Measurements from ENCODE around the gene PPP6R2. TPM values are rescaled to one million over a fixed set of nuclear protein-coding genes. Genes with fewer than 3 reads are reported as not detected.

PPP6R2 gene
- total RNA-seq, 3 donors from 2014 or later (not counting 1 experiment from before 2014, with no cell fraction given) = 76.0 to 103 (median 78.1) TPM

DNA sequence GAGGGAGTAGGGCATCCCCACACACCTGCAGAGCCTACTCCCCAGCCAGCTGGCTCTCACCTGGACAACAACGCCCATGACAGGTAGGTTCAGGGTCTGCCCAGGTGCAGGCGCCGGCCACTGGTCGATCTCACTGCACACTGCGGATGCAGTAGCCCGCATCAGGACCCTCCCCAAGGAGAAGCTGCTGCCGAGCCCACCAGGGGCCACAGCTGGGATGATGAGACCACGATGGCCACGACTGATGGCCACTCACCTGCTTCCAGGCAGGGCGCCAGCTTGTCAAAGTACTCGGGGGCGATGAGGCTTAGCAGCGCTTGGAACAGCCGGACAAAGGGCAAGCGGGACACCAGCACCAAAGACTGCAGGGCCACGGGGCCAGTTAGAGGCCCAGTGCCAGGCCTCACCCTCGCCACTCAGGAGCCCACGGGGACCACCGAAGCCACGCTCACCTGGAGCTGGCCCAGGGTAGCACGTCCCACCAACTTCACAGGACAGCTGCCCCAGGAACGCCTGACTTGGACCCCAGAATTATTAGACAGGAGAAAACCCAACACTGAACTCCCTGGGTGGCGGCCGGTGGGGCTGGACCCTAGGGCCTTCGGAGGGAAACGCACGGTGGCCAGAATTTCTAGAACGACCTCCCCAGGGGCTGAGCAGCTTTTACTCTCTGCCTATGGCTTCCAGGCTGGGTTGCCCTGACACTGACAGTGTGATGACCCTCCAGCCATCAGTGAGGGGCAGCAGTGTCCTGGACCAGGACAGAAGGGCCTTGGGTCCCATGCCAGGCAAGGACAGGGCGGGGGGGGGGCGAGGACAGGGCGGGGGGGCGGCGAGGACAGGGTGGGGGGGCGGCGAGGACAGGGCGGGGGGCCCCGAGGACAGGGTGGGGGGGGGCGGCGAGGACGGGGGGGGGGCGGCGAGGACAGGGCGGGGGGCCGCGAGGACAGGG lies 26.7 kb upstream of the PPP6R2 start:
- Histone ChIP-seq H3K4me3 (ENCODE audit: low read length) (no peak overlapping the region), H3K27me3 (ENCODE audit: control insufficient read depth, insufficient read depth, low read length) (no peaks in the 10 kb centered on the region), H3K4me1 (ENCODE audit: control insufficient read depth, insufficient read depth, low read length) (peaks cover 28% of the 10 kb centered on the region), H3K9me3 (ENCODE audit: control insufficient read depth, insufficient read depth, low read length) (no peaks in the 10 kb centered on the region), H3K27ac (ENCODE audit: low read length) (no peak overlapping the region), H3K36me3 (ENCODE audit: control insufficient read depth, insufficient read depth, low read length) (no peaks in the 10 kb centered on the region)
- intact Hi-C loops (cut with micrococcal nuclease) = no loop called here
- Mint-ChIP-seq H3K9me3 (no peaks in the 10 kb centered on the region), H3K4me1 (peaks cover 13 to 18% of the 10 kb centered on the region in 2 donors), H3K27me3 (ENCODE audit: low read depth in 2 of 2) (no peaks in the 10 kb centered on the region), H3K36me3 (no peaks in the 10 kb centered on the region), H3K27ac (no peak overlapping the region), H3K4me3 (no peak overlapping the region)
- 93% methylated on average over 28 of the region's 45 CpGs for WGBS (ENCODE audit: insufficient coverage)
- TF ChIP-seq, protein P1, sequence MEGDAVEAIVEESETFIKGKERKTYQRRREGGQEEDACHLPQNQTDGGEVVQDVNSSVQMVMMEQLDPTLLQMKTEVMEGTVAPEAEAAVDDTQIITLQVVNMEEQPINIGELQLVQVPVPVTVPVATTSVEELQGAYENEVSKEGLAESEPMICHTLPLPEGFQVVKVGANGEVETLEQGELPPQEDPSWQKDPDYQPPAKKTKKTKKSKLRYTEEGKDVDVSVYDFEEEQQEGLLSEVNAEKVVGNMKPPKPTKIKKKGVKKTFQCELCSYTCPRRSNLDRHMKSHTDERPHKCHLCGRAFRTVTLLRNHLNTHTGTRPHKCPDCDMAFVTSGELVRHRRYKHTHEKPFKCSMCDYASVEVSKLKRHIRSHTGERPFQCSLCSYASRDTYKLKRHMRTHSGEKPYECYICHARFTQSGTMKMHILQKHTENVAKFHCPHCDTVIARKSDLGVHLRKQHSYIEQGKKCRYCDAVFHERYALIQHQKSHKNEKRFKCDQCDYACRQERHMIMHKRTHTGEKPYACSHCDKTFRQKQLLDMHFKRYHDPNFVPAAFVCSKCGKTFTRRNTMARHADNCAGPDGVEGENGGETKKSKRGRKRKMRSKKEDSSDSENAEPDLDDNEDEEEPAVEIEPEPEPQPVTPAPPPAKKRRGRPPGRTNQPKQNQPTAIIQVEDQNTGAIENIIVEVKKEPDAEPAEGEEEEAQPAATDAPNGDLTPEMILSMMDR (IDR thresholded peaks at IDR 0.05) = no peak
- DNase-seq (no peak), ATAC-seq (no peak)

DNA sequence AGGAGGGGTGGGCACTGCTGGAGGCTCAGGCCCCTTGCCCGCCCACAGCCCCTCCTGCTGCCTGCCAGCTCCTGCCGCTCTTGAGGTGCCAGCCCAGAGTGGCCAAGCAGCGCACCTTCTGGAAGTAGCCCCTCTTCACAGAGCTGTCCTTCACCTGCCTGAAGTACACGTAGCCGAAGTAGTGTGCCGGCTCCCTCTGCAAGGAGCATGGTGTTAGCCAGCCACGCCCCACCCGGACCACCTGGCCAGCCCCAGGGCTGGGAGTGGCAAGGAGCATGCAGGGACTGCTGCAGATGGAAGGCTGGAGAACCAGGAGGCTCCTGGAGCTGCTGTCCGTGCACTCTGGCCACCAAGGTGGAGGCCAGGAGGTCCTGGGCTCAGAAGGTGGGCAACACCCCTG lies 25.9 kb upstream of the PPP6R2 start:
- Mint-ChIP-seq H3K4me3 (no peak overlapping the region), H3K36me3 (no peaks in the 10 kb centered on the region), H3K27ac (no peak overlapping the region), H3K4me1 (peaks cover 13 to 18% of the 10 kb centered on the region in 2 donors), H3K9me3 (no peaks in the 10 kb centered on the region), H3K27me3 (ENCODE audit: low read depth in 2 of 2) (no peaks in the 10 kb centered on the region)
- no peak overlapping the region for H3K27ac ChIP-seq (ENCODE audit: low read length)
- no peaks in the 10 kb centered on the region for H3K36me3 ChIP-seq (ENCODE audit: control insufficient read depth, insufficient read depth, low read length)
- 95% methylated on average over 9 of the region's 9 CpGs for WGBS (ENCODE audit: insufficient coverage)
- no peak for ATAC-seq
- intact Hi-C loops (cut with micrococcal nuclease) = no loop called here
- H3K27me3 ChIP-seq (ENCODE audit: control insufficient read depth, insufficient read depth, low read length) = no peaks in the 10 kb centered on the region
- no peak for DNase-seq
- TF ChIP-seq, protein P1 (IDR thresholded peaks at IDR 0.05) = no peak
- no peak overlapping the region for H3K4me3 ChIP-seq (ENCODE audit: low read length)
- H3K9me3 ChIP-seq (ENCODE audit: control insufficient read depth, insufficient read depth, low read length) = no peaks in the 10 kb centered on the region
- peaks cover 28% of the 10 kb centered on the region for H3K4me1 ChIP-seq (ENCODE audit: control insufficient read depth, insufficient read depth, low read length)

DNA sequence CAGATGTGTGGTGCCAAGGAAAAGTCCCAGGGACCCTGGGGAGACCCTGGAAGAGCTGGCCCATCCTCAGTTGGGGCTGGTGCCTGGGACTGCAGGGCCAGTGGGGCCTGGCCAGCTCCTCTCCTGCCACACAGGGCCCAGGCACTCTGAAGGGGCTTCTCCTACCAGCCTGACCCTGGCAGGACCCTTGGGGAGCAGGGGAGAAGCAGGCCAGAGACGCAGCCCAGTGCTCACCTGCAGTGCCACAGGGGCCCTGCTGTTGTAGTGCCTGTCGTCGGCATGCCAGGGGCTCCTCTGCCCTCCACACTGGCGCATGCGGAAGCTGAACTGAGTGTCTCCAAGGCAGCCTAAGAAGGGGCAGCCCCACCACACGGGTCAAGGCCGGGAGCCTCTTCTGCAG lies 25.5 kb upstream of the PPP6R2 start:
- Mint-ChIP-seq H3K27ac (no peak overlapping the region), H3K4me1 (peaks cover 13 to 18% of the 10 kb centered on the region in 2 donors), H3K27me3 (ENCODE audit: low read depth in 2 of 2) (no peaks in the 10 kb centered on the region), H3K4me3 (no peak overlapping the region), H3K9me3 (no peaks in the 10 kb centered on the region), H3K36me3 (no peaks in the 10 kb centered on the region)
- no peak for ATAC-seq
- Histone ChIP-seq H3K27me3 (ENCODE audit: control insufficient read depth, insufficient read depth, low read length) (no peaks in the 10 kb centered on the region), H3K4me3 (ENCODE audit: low read length) (no peak overlapping the region), H3K36me3 (ENCODE audit: control insufficient read depth, insufficient read depth, low read length) (no peaks in the 10 kb centered on the region), H3K9me3 (ENCODE audit: control insufficient read depth, insufficient read depth, low read length) (no peaks in the 10 kb centered on the region), H3K4me1 (ENCODE audit: control insufficient read depth, insufficient read depth, low read length) (peaks cover 28% of the 10 kb centered on the region), H3K27ac (ENCODE audit: low read length) (no peak overlapping the region)
- DNase-seq = no peak
- TF ChIP-seq, protein P1 (IDR thresholded peaks at IDR 0.05) = no peak
- WGBS (ENCODE audit: insufficient coverage) = 91% methylated on average over 7 of the region's 7 CpGs
- intact Hi-C loops (cut with micrococcal nuclease) = no loop called here

Measured in natural killer cell (primary cell).